ENCODE data around the gene OSBPL6. TPM values are rescaled to one million over a fixed set of nuclear protein-coding genes. Genes with fewer than 3 reads are reported as not detected.
A peak's percentile ranks its signal among the peaks of the same experiment; 100 is the strongest.

The OSBPL6 gene
- total RNA-seq, 4 donors from 2014 or later, result 1.8 to 9.9 (median 2.8) TPM

- Histone ChIP-seq H3K27me3 (no peaks in the 10 kb centered on the region), H3K36me3 (no peaks in the 10 kb centered on the region), H3K27ac (no peak overlapping the region), H3K4me3 (no peak overlapping the region), H3K9me3 (no peaks in the 10 kb centered on the region), H3K4me1 (no peaks in the 10 kb centered on the region)
- peak; percentile 39 to 67 for DNase-seq
- no peak for TF ChIP-seq POLR2A (IDR thresholded peaks at IDR 0.05)
- TF ChIP-seq CTCF (IDR thresholded peaks at IDR 0.05), result no peak
- intact Hi-C loops (cut with DNase I; ENCODE audit: low total_unique reads), result no loop called here
Observed at GRCh38 chr2:178271629-178272333, 77.5 kb downstream of the OSBPL6 start.

- TF ChIP-seq CTCF (IDR thresholded peaks at IDR 0.05), result no peak
- no peak for TF ChIP-seq POLR2A (IDR thresholded peaks at IDR 0.05)
- intact Hi-C loops (cut with DNase I; ENCODE audit: low total_unique reads), result no loop called here
- H3K4me1 ChIP-seq, result no peaks in the 10 kb centered on the region
Observed at GRCh38 chr2:178273787-178274360, 79.6 kb downstream of the OSBPL6 start.

GRCh38 chr2:178275600-178275999, 81.3 kb downstream of the OSBPL6 start:
- H3K36me3 ChIP-seq, result no peaks in the 10 kb centered on the region
- no peak for TF ChIP-seq CTCF (IDR thresholded peaks at IDR 0.05)
- TF ChIP-seq POLR2A (IDR thresholded peaks at IDR 0.05), result no peak
- no peak for DNase-seq
- H3K27me3 ChIP-seq, result no peaks in the 10 kb centered on the region
- H3K4me3 ChIP-seq, result no peak overlapping the region
- intact Hi-C loops (cut with DNase I; ENCODE audit: low total_unique reads), result no loop called here
- no peaks in the 10 kb centered on the region for H3K4me1 ChIP-seq
- H3K27ac ChIP-seq, result no peak overlapping the region
- H3K9me3 ChIP-seq, result no peaks in the 10 kb centered on the region

More at GRCh38 chr2:178273787-178274360, 79.6 kb downstream of the OSBPL6 start:
- DNase-seq, result no peak
- Histone ChIP-seq H3K27ac (no peak overlapping the region), H3K36me3 (no peaks in the 10 kb centered on the region), H3K9me3 (no peaks in the 10 kb centered on the region), H3K27me3 (no peaks in the 10 kb centered on the region), H3K4me3 (no peak overlapping the region)

- no peak for TF ChIP-seq CTCF (IDR thresholded peaks at IDR 0.05)
- TF ChIP-seq POLR2A (IDR thresholded peaks at IDR 0.05), result no peak
- intact Hi-C loops (cut with DNase I; ENCODE audit: low total_unique reads), result no loop called here
Observed at GRCh38 chr2:178277741-178278197, 83.5 kb downstream of the OSBPL6 start.

GRCh38 chr2:178279142-178279541, 84.8 kb downstream of the OSBPL6 start:
- intact Hi-C loops (cut with DNase I; ENCODE audit: low total_unique reads), result no loop called here
- H3K4me1 ChIP-seq, result no peaks in the 10 kb centered on the region
- TF ChIP-seq CTCF (IDR thresholded peaks at IDR 0.05) (no peak), POLR2A (IDR thresholded peaks at IDR 0.05) (no peak)
- H3K27me3 ChIP-seq, result no peaks in the 10 kb centered on the region
- H3K9me3 ChIP-seq, result no peaks in the 10 kb centered on the region
- no peak overlapping the region for H3K27ac ChIP-seq
- no peak overlapping the region for H3K4me3 ChIP-seq
- H3K36me3 ChIP-seq, result no peaks in the 10 kb centered on the region
- DNase-seq, result no peak

More at GRCh38 chr2:178277741-178278197, 83.5 kb downstream of the OSBPL6 start:
- H3K27me3 ChIP-seq, result no peaks in the 10 kb centered on the region
- no peak for DNase-seq
- H3K9me3 ChIP-seq, result no peaks in the 10 kb centered on the region
- no peaks in the 10 kb centered on the region for H3K4me1 ChIP-seq
- H3K4me3 ChIP-seq, result no peak overlapping the region
- H3K36me3 ChIP-seq, result no peaks in the 10 kb centered on the region
- no peak overlapping the region for H3K27ac ChIP-seq

Data from uterus (tissue), 4 donors.